HCT116 (cell line): ENCODE results near the gene DTWD2.

Source experiments
- CEBPB ChIP-seq: IDR thresholded peaks from 2 replicates; pipeline ENCODE4 v1.6.1; 2012; ENCODE audit warnings: low read depth
- CTCF ChIP-seq, 3 experiments: fragments of 200-600 bp in 1 of 3; sonication (generic) in 1 of 3; IDR thresholded peaks in 2 of 3; conservative IDR thresholded peaks in 1 of 3; 2 replicates each; pipeline ENCODE4 v1.5.1; 2012 to 2017; ENCODE audit warnings: low read depth in 2 of 3, low read length in 2 of 3, antibody characterized with exemption in 1 of 3, borderline replicate concordance in 1 of 3, control low read depth in 1 of 3, mild to moderate bottlenecking in 1 of 3, mixed read lengths in 1 of 3, mixed run types in 1 of 3, moderate library complexity in 1 of 3; ENCODE audit not compliant: insufficient read depth in 1 of 3
- EGR1 ChIP-seq: IDR thresholded peaks from 2 replicates; pipeline ENCODE4 v1.6.1; 2012; ENCODE audit warnings: low read depth
- EZH2 ChIP-seq: fragments of 200-600 bp; sonication (generic); IDR thresholded peaks from 2 replicates; pipeline ENCODE4 v1.6.1; 2017; ENCODE audit warnings: antibody characterized with exemption, mixed run types
- EZH2phosphoT487 ChIP-seq: fragments of 200-600 bp; IDR thresholded peaks from 2 replicates; pipeline ENCODE4 v1.6.1; 2018; ENCODE audit warnings: antibody characterized with exemption, borderline replicate concordance
- JUND ChIP-seq: IDR thresholded peaks from 2 replicates; pipeline ENCODE4 v1.6.1; 2012
- POLR2A ChIP-seq: IDR thresholded peaks from 2 replicates; pipeline ENCODE4 v1.7.0; 2011; ENCODE audit warnings: borderline replicate concordance; ENCODE audit not compliant: insufficient read depth, insufficient read length; ENCODE audit errors: extremely low read depth
- POLR2AphosphoS5 ChIP-seq: IDR thresholded peaks from 2 replicates; pipeline ENCODE4 v1.6.1; 2011; ENCODE audit warnings: mild to moderate bottlenecking, low read depth, low read length, moderate library complexity
- RAD21 ChIP-seq: IDR thresholded peaks from 2 replicates; pipeline ENCODE4 v1.6.1; 2012; ENCODE audit warnings: low read depth, mild to moderate bottlenecking
- REST ChIP-seq: IDR thresholded peaks from 2 replicates; pipeline ENCODE4 v1.6.1; 2012; ENCODE audit warnings: low read depth
- SRF ChIP-seq: IDR thresholded peaks from 2 replicates; pipeline ENCODE4 v1.6.1; 2012; ENCODE audit warnings: low read depth
- ZNF274 ChIP-seq: fragments of 200-500 bp; sonication (Bioruptor generic); IDR thresholded peaks from 2 replicates; pipeline ENCODE4 v1.6.1; 2014; ENCODE audit warnings: mild to moderate bottlenecking, low read depth, low read length, inconsistent platforms
- TF ChIP-seq, protein P1 (sequence below): IDR thresholded peaks from 2 replicates; pipeline ENCODE4 v1.6.1; 2012

DNA sequence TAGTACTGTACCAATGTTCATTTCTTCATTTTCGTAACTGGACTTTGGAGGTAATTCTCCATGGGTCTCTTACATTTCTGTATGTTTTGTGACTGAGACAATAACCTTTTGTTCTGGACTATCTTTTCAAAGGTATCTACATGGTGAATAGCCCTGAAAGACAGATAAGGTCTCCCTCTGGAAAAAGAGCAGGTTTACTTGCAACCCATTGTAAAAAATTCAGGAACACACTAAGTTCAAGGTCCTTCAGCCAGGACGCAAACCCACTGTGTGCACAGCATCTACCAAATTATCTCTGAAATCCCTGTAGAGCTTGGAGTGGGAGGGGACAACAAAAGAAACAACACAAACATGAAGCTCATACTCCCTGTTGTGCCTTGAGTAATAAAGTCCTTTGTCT is 8.3 kb downstream of the DTWD2 start:
- TF ChIP-seq, protein P1, sequence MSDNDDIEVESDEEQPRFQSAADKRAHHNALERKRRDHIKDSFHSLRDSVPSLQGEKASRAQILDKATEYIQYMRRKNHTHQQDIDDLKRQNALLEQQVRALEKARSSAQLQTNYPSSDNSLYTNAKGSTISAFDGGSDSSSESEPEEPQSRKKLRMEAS = no peak
- no peak for TF ChIP-seq CTCF (IDR thresholded peaks at IDR 0.05 in 2 of 3, conservative IDR thresholded peaks at IDR 0.05 in 1 of 3; ENCODE audit: borderline replicate concordance in 1 of 3, insufficient read depth in 1 of 3, low read depth in 2 of 3, low read length in 2 of 3)
- TF ChIP-seq REST = no peak
- TF ChIP-seq JUND = no peak
- no peak for TF ChIP-seq RAD21
- no peak for TF ChIP-seq POLR2AphosphoS5
- TF ChIP-seq EZH2 = no peak
- TF ChIP-seq ZNF274 = no peak
- TF ChIP-seq EGR1 = no peak
- no peak for TF ChIP-seq POLR2A
- no peak for TF ChIP-seq CEBPB
- no peak for TF ChIP-seq SRF
- TF ChIP-seq EZH2phosphoT487 = no peak
